Measurements from ENCODE around the gene CTNS.

DNA sequence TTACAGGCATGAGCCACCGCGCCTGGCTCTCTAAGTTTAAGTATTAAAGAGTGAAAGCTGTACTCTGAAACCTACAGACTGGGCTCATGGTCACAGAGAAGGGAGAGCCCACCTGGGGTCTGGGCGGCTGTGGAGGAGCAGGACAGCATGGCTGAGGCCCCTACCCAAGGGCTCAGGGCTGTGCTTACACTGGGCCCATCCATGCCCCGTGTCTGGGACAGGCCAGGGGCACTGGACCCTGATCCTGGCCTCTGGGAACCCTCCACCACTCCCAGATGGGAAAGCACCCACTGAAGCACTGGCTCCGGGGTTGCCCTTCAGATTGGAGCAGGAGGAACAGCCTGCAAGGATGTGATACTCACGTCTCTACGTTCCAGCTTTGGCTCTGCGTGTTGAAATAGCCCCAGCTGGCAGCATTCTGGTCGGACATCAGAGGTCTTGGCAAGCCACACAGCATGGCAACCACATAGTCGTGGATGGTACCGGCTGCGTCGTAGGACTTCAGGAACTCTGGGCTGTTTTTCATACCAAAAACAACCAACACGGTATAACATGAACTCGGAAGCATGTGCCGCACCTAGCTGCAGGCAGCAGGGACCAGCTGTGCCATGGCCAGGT, 13.5 kb upstream of the CTNS start:
- TF ChIP-seq SIN3A (IDR thresholded peaks at IDR 0.05; ENCODE audit: borderline replicate concordance, insufficient read depth, low read depth, low read length) (no peak), POLR2AphosphoS5 (IDR thresholded peaks at IDR 0.05; ENCODE audit: low read depth, low read length) (no peak), TCF7L2 (IDR thresholded peaks at IDR 0.05; ENCODE audit: low read depth, low read length) (no peak)
- TF ChIP-seq, protein P1, sequence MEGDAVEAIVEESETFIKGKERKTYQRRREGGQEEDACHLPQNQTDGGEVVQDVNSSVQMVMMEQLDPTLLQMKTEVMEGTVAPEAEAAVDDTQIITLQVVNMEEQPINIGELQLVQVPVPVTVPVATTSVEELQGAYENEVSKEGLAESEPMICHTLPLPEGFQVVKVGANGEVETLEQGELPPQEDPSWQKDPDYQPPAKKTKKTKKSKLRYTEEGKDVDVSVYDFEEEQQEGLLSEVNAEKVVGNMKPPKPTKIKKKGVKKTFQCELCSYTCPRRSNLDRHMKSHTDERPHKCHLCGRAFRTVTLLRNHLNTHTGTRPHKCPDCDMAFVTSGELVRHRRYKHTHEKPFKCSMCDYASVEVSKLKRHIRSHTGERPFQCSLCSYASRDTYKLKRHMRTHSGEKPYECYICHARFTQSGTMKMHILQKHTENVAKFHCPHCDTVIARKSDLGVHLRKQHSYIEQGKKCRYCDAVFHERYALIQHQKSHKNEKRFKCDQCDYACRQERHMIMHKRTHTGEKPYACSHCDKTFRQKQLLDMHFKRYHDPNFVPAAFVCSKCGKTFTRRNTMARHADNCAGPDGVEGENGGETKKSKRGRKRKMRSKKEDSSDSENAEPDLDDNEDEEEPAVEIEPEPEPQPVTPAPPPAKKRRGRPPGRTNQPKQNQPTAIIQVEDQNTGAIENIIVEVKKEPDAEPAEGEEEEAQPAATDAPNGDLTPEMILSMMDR (IDR thresholded peaks at IDR 0.05) = no peak
- TF ChIP-seq, protein P2, sequence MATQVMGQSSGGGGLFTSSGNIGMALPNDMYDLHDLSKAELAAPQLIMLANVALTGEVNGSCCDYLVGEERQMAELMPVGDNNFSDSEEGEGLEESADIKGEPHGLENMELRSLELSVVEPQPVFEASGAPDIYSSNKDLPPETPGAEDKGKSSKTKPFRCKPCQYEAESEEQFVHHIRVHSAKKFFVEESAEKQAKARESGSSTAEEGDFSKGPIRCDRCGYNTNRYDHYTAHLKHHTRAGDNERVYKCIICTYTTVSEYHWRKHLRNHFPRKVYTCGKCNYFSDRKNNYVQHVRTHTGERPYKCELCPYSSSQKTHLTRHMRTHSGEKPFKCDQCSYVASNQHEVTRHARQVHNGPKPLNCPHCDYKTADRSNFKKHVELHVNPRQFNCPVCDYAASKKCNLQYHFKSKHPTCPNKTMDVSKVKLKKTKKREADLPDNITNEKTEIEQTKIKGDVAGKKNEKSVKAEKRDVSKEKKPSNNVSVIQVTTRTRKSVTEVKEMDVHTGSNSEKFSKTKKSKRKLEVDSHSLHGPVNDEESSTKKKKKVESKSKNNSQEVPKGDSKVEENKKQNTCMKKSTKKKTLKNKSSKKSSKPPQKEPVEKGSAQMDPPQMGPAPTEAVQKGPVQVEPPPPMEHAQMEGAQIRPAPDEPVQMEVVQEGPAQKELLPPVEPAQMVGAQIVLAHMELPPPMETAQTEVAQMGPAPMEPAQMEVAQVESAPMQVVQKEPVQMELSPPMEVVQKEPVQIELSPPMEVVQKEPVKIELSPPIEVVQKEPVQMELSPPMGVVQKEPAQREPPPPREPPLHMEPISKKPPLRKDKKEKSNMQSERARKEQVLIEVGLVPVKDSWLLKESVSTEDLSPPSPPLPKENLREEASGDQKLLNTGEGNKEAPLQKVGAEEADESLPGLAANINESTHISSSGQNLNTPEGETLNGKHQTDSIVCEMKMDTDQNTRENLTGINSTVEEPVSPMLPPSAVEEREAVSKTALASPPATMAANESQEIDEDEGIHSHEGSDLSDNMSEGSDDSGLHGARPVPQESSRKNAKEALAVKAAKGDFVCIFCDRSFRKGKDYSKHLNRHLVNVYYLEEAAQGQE (IDR thresholded peaks at IDR 0.05; ENCODE audit: insufficient read depth in 1 of 2, low read depth in 2 of 2, low read length in 1 of 2) = no peak

All from Panc1 (cell line).